Measurements from ENCODE around the gene RALGDS.

RALGDS gene

GRCh38 chr9:133161547-133161950 lies 40.5 kb upstream of the RALGDS start:
- peaks cover 7% of the 10 kb centered on the region for H3K27me3 ChIP-seq (ENCODE audit: control insufficient read depth, insufficient read depth, low read length)
- H3K9me3 ChIP-seq (ENCODE audit: control insufficient read depth, low read length) = no peaks in the 10 kb centered on the region
- no peak overlapping the region for H3K9ac ChIP-seq (ENCODE audit: low read length)
- H3K4me1 ChIP-seq (ENCODE audit: control insufficient read depth, insufficient read depth, low read length) = peaks cover 13% of the 10 kb centered on the region
- H3K4me3 ChIP-seq (ENCODE audit: low read length) = no peak overlapping the region
- H3K36me3 ChIP-seq (ENCODE audit: control insufficient read depth, insufficient read depth, low read length) = no peaks in the 10 kb centered on the region

- Histone ChIP-seq H3K4me1 (ENCODE audit: control insufficient read depth, insufficient read depth, low read length) (peaks cover 13% of the 10 kb centered on the region), H3K9ac (ENCODE audit: low read length) (no peak overlapping the region), H3K27me3 (ENCODE audit: control insufficient read depth, insufficient read depth, low read length) (peaks cover 7% of the 10 kb centered on the region), H3K36me3 (ENCODE audit: control insufficient read depth, insufficient read depth, low read length) (no peaks in the 10 kb centered on the region), H3K4me3 (ENCODE audit: low read length) (no peak overlapping the region), H3K9me3 (ENCODE audit: control insufficient read depth, low read length) (no peaks in the 10 kb centered on the region)
Observed at GRCh38 chr9:133160742-133161546, 39.9 kb upstream of the RALGDS start.

- peaks cover 7% of the 10 kb centered on the region for H3K27me3 ChIP-seq (ENCODE audit: control insufficient read depth, insufficient read depth, low read length)
- peaks cover 3% of the 10 kb centered on the region for H3K4me1 ChIP-seq (ENCODE audit: control insufficient read depth, insufficient read depth, low read length)
- H3K36me3 ChIP-seq (ENCODE audit: control insufficient read depth, insufficient read depth, low read length) = no peaks in the 10 kb centered on the region
- H3K9ac ChIP-seq (ENCODE audit: low read length) = no peak overlapping the region
- H3K4me3 ChIP-seq (ENCODE audit: low read length) = no peak overlapping the region
- no peaks in the 10 kb centered on the region for H3K9me3 ChIP-seq (ENCODE audit: control insufficient read depth, low read length)
Observed at GRCh38 chr9:133158695-133159094, 37.7 kb upstream of the RALGDS start.

GRCh38 chr9:133155156-133155555 lies 34.1 kb upstream of the RALGDS start:
- Histone ChIP-seq H3K4me3 (ENCODE audit: low read length) (no peak overlapping the region), H3K9ac (ENCODE audit: low read length) (no peak overlapping the region), H3K9me3 (ENCODE audit: control insufficient read depth, low read length) (no peaks in the 10 kb centered on the region), H3K27me3 (ENCODE audit: control insufficient read depth, insufficient read depth, low read length) (no peaks in the 10 kb centered on the region), H3K36me3 (ENCODE audit: control insufficient read depth, insufficient read depth, low read length) (no peaks in the 10 kb centered on the region), H3K4me1 (ENCODE audit: control insufficient read depth, insufficient read depth, low read length) (no peaks in the 10 kb centered on the region)

- Histone ChIP-seq H3K9me3 (ENCODE audit: control insufficient read depth, low read length) (no peaks in the 10 kb centered on the region), H3K9ac (ENCODE audit: low read length) (no peak overlapping the region), H3K4me3 (ENCODE audit: low read length) (no peak overlapping the region), H3K27me3 (ENCODE audit: control insufficient read depth, insufficient read depth, low read length) (no peaks in the 10 kb centered on the region), H3K36me3 (ENCODE audit: control insufficient read depth, insufficient read depth, low read length) (no peaks in the 10 kb centered on the region), H3K4me1 (ENCODE audit: control insufficient read depth, insufficient read depth, low read length) (peaks cover 3% of the 10 kb centered on the region)
Observed at GRCh38 chr9:133154097-133154989, 33.3 kb upstream of the RALGDS start.

GRCh38 chr9:133153227-133154096 lies 32.4 kb upstream of the RALGDS start:
- Histone ChIP-seq H3K4me3 (ENCODE audit: low read length) (no peak overlapping the region), H3K27me3 (ENCODE audit: control insufficient read depth, insufficient read depth, low read length) (no peaks in the 10 kb centered on the region), H3K4me1 (ENCODE audit: control insufficient read depth, insufficient read depth, low read length) (peaks cover 3% of the 10 kb centered on the region)

GRCh38 chr9:133151601-133152525 lies 30.8 kb upstream of the RALGDS start:
- no peaks in the 10 kb centered on the region for H3K36me3 ChIP-seq (ENCODE audit: control insufficient read depth, insufficient read depth, low read length)
- peaks cover 16% of the 10 kb centered on the region for H3K4me1 ChIP-seq (ENCODE audit: control insufficient read depth, insufficient read depth, low read length)
- no peak overlapping the region for H3K9ac ChIP-seq (ENCODE audit: low read length)
- H3K4me3 ChIP-seq (ENCODE audit: low read length) = no peak overlapping the region
- no peaks in the 10 kb centered on the region for H3K27me3 ChIP-seq (ENCODE audit: control insufficient read depth, insufficient read depth, low read length)
- no peaks in the 10 kb centered on the region for H3K9me3 ChIP-seq (ENCODE audit: control insufficient read depth, low read length)

More at GRCh38 chr9:133153227-133154096, 32.4 kb upstream of the RALGDS start:
- no peaks in the 10 kb centered on the region for H3K9me3 ChIP-seq (ENCODE audit: control insufficient read depth, low read length)
- H3K9ac ChIP-seq (ENCODE audit: low read length) = no peak overlapping the region
- H3K36me3 ChIP-seq (ENCODE audit: control insufficient read depth, insufficient read depth, low read length) = no peaks in the 10 kb centered on the region

GRCh38 chr9:133151041-133151440 lies 30.0 kb upstream of the RALGDS start:
- H3K4me1 ChIP-seq (ENCODE audit: control insufficient read depth, insufficient read depth, low read length) = peaks cover 21% of the 10 kb centered on the region
- no peaks in the 10 kb centered on the region for H3K27me3 ChIP-seq (ENCODE audit: control insufficient read depth, insufficient read depth, low read length)
- H3K9me3 ChIP-seq (ENCODE audit: control insufficient read depth, low read length) = no peaks in the 10 kb centered on the region
- no peaks in the 10 kb centered on the region for H3K36me3 ChIP-seq (ENCODE audit: control insufficient read depth, insufficient read depth, low read length)
- no peak overlapping the region for H3K9ac ChIP-seq (ENCODE audit: low read length)
- H3K4me3 ChIP-seq (ENCODE audit: low read length) = no peak overlapping the region

GRCh38 chr9:133149130-133150015 lies 28.3 kb upstream of the RALGDS start:
- no peaks in the 10 kb centered on the region for H3K9me3 ChIP-seq (ENCODE audit: control insufficient read depth, low read length)
- peaks cover 28% of the 10 kb centered on the region for H3K4me1 ChIP-seq (ENCODE audit: control insufficient read depth, insufficient read depth, low read length)
- peak overlapping the region; percentile 61 for H3K9ac ChIP-seq (ENCODE audit: low read length)
- no peaks in the 10 kb centered on the region for H3K27me3 ChIP-seq (ENCODE audit: control insufficient read depth, insufficient read depth, low read length)
- no peak overlapping the region for H3K4me3 ChIP-seq (ENCODE audit: low read length)
- H3K36me3 ChIP-seq (ENCODE audit: control insufficient read depth, insufficient read depth, low read length) = no peaks in the 10 kb centered on the region
